Measurements from ENCODE around the gene RBM14. TPM values are rescaled to one million over a fixed set of nuclear protein-coding genes. Genes with fewer than 3 reads are reported as not detected.
"Not testable (repeated sequence)": the region's sequence is repeated elsewhere in the genome, so short reads cannot be mapped to it uniquely, and the experiment has no call there.

Gene RBM14
- polyA plus RNA-seq, 4 donors = 50.9 to 94.3 (median 64.1) TPM

- peak in 1 of 4 donors; percentile 40 for DNase-seq (ENCODE audit: low read depth in 4 of 4, low spot score in 3 of 4)
Observed at GRCh38 chr11:66595245-66595904, 21.1 kb upstream of the RBM14 start.

- no peak for DNase-seq (ENCODE audit: low read depth in 4 of 4, low spot score in 3 of 4)
Observed at GRCh38 chr11:66598993-66599392, 17.4 kb upstream of the RBM14 start.

- no peak for DNase-seq (ENCODE audit: low read depth in 4 of 4, low spot score in 3 of 4)
Observed at GRCh38 chr11:66600219-66600618, 16.2 kb upstream of the RBM14 start.

GRCh38 chr11:66600631-66601233 lies 15.7 kb upstream of the RBM14 start:
- no peak for DNase-seq (ENCODE audit: low read depth in 4 of 4, low spot score in 3 of 4)

GRCh38 chr11:66603072-66603471 lies 13.4 kb upstream of the RBM14 start:
- DNase-seq (ENCODE audit: low read depth in 4 of 4, low spot score in 3 of 4) = no peak

GRCh38 chr11:66604155-66604554 lies 12.3 kb upstream of the RBM14 start:
- no peak for DNase-seq (ENCODE audit: low read depth in 4 of 4, low spot score in 3 of 4)

- DNase-seq (ENCODE audit: low read depth in 4 of 4, low spot score in 3 of 4) = not testable (repeated sequence)
Observed at GRCh38 chr11:66606608-66607007, 9.8 kb upstream of the RBM14 start.

- DNase-seq (ENCODE audit: low read depth in 4 of 4, low spot score in 3 of 4) = no peak
Observed at GRCh38 chr11:66607126-66607834, 9.2 kb upstream of the RBM14 start.

GRCh38 chr11:66609721-66610617 lies 6.5 kb upstream of the RBM14 start:
- no peak for DNase-seq (ENCODE audit: low read depth in 4 of 4, low spot score in 3 of 4)

- no peak for DNase-seq (ENCODE audit: low read depth in 4 of 4, low spot score in 3 of 4)
Observed at GRCh38 chr11:66612458-66612857, 4.0 kb upstream of the RBM14 start.

GRCh38 chr11:66614073-66614472 lies 2.4 kb upstream of the RBM14 start:
- no peak for DNase-seq (ENCODE audit: low read depth in 4 of 4, low spot score in 3 of 4)

GRCh38 chr11:66617155-66617834 lies 865 bp downstream of the RBM14 start:
- DNase-seq (ENCODE audit: low read depth in 4 of 4, low spot score in 3 of 4) = no peak

GRCh38 chr11:66619080-66619554 lies 2.7 kb downstream of the RBM14 start:
- DNase-seq (ENCODE audit: low read depth in 4 of 4, low spot score in 3 of 4) = no peak

GRCh38 chr11:66624450-66624849 lies 8.0 kb downstream of the RBM14 start:
- no peak for DNase-seq (ENCODE audit: low read depth in 4 of 4, low spot score in 3 of 4)

GRCh38 chr11:66625041-66625751 lies 8.8 kb downstream of the RBM14 start:
- DNase-seq (ENCODE audit: low read depth in 4 of 4, low spot score in 3 of 4) = no peak

GRCh38 chr11:66625752-66626149 lies 9.3 kb downstream of the RBM14 start:
- no peak for DNase-seq (ENCODE audit: low read depth in 4 of 4, low spot score in 3 of 4)

- no peak for DNase-seq (ENCODE audit: low read depth in 4 of 4, low spot score in 3 of 4)
Observed at GRCh38 chr11:66626382-66626781, 10.0 kb downstream of the RBM14 start.

- DNase-seq (ENCODE audit: low read depth in 4 of 4, low spot score in 3 of 4) = no peak
Observed at GRCh38 chr11:66626926-66627325, 10.5 kb downstream of the RBM14 start.

GRCh38 chr11:66628061-66628603 lies 11.7 kb downstream of the RBM14 start:
- DNase-seq (ENCODE audit: low read depth in 4 of 4, low spot score in 3 of 4) = no peak

Data from left renal pelvis (tissue), 4 donors.